ENCODE data around the gene SELENOI.

DNA sequence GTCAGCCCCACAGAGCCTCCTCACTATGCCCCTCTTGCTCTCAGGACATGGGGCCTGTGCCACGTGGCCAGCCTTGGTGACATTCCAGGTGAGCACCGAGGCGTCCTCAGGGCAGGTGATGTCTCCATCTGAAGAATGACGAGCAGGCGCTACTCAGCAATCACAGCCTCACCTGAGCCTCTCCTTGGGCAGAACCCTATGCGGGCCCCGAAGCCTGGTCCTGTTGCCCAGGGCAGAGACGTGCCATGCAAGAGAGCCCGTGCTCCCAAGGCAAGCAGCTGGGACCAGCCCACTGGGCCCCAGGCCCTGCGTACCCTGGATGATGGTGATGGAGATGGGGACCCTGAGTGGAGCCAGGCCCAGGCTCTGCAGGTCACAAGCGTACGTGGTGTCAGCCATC lies 32.5 kb upstream of the SELENOI start:
- TF ChIP-seq, protein P1, sequence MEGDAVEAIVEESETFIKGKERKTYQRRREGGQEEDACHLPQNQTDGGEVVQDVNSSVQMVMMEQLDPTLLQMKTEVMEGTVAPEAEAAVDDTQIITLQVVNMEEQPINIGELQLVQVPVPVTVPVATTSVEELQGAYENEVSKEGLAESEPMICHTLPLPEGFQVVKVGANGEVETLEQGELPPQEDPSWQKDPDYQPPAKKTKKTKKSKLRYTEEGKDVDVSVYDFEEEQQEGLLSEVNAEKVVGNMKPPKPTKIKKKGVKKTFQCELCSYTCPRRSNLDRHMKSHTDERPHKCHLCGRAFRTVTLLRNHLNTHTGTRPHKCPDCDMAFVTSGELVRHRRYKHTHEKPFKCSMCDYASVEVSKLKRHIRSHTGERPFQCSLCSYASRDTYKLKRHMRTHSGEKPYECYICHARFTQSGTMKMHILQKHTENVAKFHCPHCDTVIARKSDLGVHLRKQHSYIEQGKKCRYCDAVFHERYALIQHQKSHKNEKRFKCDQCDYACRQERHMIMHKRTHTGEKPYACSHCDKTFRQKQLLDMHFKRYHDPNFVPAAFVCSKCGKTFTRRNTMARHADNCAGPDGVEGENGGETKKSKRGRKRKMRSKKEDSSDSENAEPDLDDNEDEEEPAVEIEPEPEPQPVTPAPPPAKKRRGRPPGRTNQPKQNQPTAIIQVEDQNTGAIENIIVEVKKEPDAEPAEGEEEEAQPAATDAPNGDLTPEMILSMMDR (IDR thresholded peaks at IDR 0.05 in 2 of 3, conservative IDR thresholded peaks at IDR 0.05 in 1 of 3; ENCODE audit: borderline replicate concordance in 1 of 3, insufficient read depth in 1 of 3, low read depth in 2 of 3, low read length in 2 of 3), result no peak
- TF ChIP-seq POLR2A (IDR thresholded peaks at IDR 0.05; ENCODE audit: borderline replicate concordance, extremely low read depth, insufficient read depth, insufficient read length), result no peak
- TF ChIP-seq EZH2 (IDR thresholded peaks at IDR 0.05), result no peak
- no peak for TF ChIP-seq POLR2AphosphoS5 (IDR thresholded peaks at IDR 0.05; ENCODE audit: low read depth, low read length)
- TF ChIP-seq, protein P2, sequence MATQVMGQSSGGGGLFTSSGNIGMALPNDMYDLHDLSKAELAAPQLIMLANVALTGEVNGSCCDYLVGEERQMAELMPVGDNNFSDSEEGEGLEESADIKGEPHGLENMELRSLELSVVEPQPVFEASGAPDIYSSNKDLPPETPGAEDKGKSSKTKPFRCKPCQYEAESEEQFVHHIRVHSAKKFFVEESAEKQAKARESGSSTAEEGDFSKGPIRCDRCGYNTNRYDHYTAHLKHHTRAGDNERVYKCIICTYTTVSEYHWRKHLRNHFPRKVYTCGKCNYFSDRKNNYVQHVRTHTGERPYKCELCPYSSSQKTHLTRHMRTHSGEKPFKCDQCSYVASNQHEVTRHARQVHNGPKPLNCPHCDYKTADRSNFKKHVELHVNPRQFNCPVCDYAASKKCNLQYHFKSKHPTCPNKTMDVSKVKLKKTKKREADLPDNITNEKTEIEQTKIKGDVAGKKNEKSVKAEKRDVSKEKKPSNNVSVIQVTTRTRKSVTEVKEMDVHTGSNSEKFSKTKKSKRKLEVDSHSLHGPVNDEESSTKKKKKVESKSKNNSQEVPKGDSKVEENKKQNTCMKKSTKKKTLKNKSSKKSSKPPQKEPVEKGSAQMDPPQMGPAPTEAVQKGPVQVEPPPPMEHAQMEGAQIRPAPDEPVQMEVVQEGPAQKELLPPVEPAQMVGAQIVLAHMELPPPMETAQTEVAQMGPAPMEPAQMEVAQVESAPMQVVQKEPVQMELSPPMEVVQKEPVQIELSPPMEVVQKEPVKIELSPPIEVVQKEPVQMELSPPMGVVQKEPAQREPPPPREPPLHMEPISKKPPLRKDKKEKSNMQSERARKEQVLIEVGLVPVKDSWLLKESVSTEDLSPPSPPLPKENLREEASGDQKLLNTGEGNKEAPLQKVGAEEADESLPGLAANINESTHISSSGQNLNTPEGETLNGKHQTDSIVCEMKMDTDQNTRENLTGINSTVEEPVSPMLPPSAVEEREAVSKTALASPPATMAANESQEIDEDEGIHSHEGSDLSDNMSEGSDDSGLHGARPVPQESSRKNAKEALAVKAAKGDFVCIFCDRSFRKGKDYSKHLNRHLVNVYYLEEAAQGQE (IDR thresholded peaks at IDR 0.05; ENCODE audit: low read depth), result no peak
- TF ChIP-seq SRF (IDR thresholded peaks at IDR 0.05; ENCODE audit: low read depth), result no peak
- no peak for TF ChIP-seq EZH2phosphoT487 (IDR thresholded peaks at IDR 0.05; ENCODE audit: borderline replicate concordance)
- TF ChIP-seq JUND (IDR thresholded peaks at IDR 0.05), result no peak

All from HCT116 (cell line).